ENCODE data around the gene SP3. TPM values are rescaled to one million over a fixed set of nuclear protein-coding genes. Genes with fewer than 3 reads are reported as not detected.

The SP3 gene
- total RNA-seq, 1 donor from 2014 or later = 41.2 TPM

- no peak for DNase-seq (ENCODE audit: low read depth)
- TF ChIP-seq CTCF (conservative IDR thresholded peaks at IDR 0.05; ENCODE audit: low read depth, low read length) = peak; percentile 31
- H3K4me3 ChIP-seq (ENCODE audit: low read depth, low read length) = peak overlapping the region; percentile 79
Observed at GRCh38 chr2:173963323-173963816, 1.8 kb downstream of the SP3 start.

- no peak for TF ChIP-seq CTCF (conservative IDR thresholded peaks at IDR 0.05; ENCODE audit: low read depth, low read length)
- H3K4me3 ChIP-seq (ENCODE audit: low read depth, low read length) = peak overlapping the region; percentile 79
- DNase-seq (ENCODE audit: low read depth) = no peak
Observed at GRCh38 chr2:173962583-173963110, 2.5 kb downstream of the SP3 start.

GRCh38 chr2:173962031-173962430, 3.1 kb downstream of the SP3 start:
- TF ChIP-seq CTCF (conservative IDR thresholded peaks at IDR 0.05; ENCODE audit: low read depth, low read length) = no peak
- no peak for DNase-seq (ENCODE audit: low read depth)
- H3K4me3 ChIP-seq (ENCODE audit: low read depth, low read length) = peak overlapping the region; percentile 79

GRCh38 chr2:173961346-173961705, 3.8 kb downstream of the SP3 start:
- DNase-seq (ENCODE audit: low read depth) = no peak
- H3K4me3 ChIP-seq (ENCODE audit: low read depth, low read length) = no peak overlapping the region
- TF ChIP-seq CTCF (conservative IDR thresholded peaks at IDR 0.05; ENCODE audit: low read depth, low read length) = no peak

- no peak for TF ChIP-seq CTCF (conservative IDR thresholded peaks at IDR 0.05; ENCODE audit: low read depth, low read length)
- H3K4me3 ChIP-seq (ENCODE audit: low read depth, low read length) = no peak overlapping the region
Observed at GRCh38 chr2:173959909-173960308, 5.3 kb downstream of the SP3 start.

GRCh38 chr2:173959358-173959884, 5.8 kb downstream of the SP3 start:
- no peak for DNase-seq (ENCODE audit: low read depth)
- no peak for TF ChIP-seq CTCF (conservative IDR thresholded peaks at IDR 0.05; ENCODE audit: low read depth, low read length)
- H3K4me3 ChIP-seq (ENCODE audit: low read depth, low read length) = no peak overlapping the region

More at GRCh38 chr2:173959909-173960308, 5.3 kb downstream of the SP3 start:
- no peak for DNase-seq (ENCODE audit: low read depth)

All from epithelial cell of proximal tubule (primary cell).